HepG2 (cell line): ENCODE measurements around the gene TTBK1. TPM values are rescaled to one million over a fixed set of nuclear protein-coding genes. Genes with fewer than 3 reads are reported as not detected.

Source experiments
- CHCHD3 ChIP-seq: sonication (generic); formaldehyde crosslinking; IDR thresholded peaks from 2 replicates; pipeline ENCODE4 v1.8.0; 2022; ENCODE audit warnings: mild to moderate bottlenecking, missing genetic modification reagents, moderate library complexity
- FOXA1 ChIP-seq, 2 experiments: fragments of 450-650 bp in 1 of 2; sonication (generic) in 1 of 2; formaldehyde crosslinking in 1 of 2; IDR thresholded peaks; 2 replicates each; pipeline versions ENCODE4 v1.4.0 to v1.6.1; 2016 to 2020; ENCODE audit warnings: missing genetic modification reagents in 1 of 2
- GLI4 ChIP-seq: sonication (generic); formaldehyde crosslinking; IDR thresholded peaks from 2 replicates; pipeline ENCODE4 v1.5.1; 2020; ENCODE audit warnings: missing genetic modification reagents, mild to moderate bottlenecking, moderate library complexity, borderline replicate concordance
- GPBP1L1 ChIP-seq: sonication (generic); formaldehyde crosslinking; IDR thresholded peaks from 2 replicates; pipeline ENCODE4 v1.5.0; 2020; ENCODE audit warnings: mild to moderate bottlenecking, missing genetic modification reagents
- HMGA1 ChIP-seq: sonication (generic); formaldehyde crosslinking; conservative IDR thresholded peaks from 2 replicates; pipeline ENCODE4 v1.4.0; 2020; ENCODE audit warnings: missing genetic modification reagents
- KLF12 ChIP-seq: sonication (generic); formaldehyde crosslinking; IDR thresholded peaks from 2 replicates; pipeline ENCODE4 v1.4.0; 2020; ENCODE audit warnings: missing genetic modification reagents, borderline replicate concordance
- PAXIP1 ChIP-seq: sonication (generic); formaldehyde crosslinking; conservative IDR thresholded peaks from 2 replicates; pipeline ENCODE4 v1.4.0; 2020; ENCODE audit warnings: mild to moderate bottlenecking, missing genetic modification reagents, moderate library complexity
- POLR2G ChIP-seq: fragments of 200-400 bp; formaldehyde crosslinking; IDR thresholded peaks from 2 replicates; pipeline ENCODE4 v1.6.1; 2018; ENCODE audit warnings: mild to moderate bottlenecking, low read depth, low read length, moderate library complexity
- TIGD3 ChIP-seq: sonication (generic); formaldehyde crosslinking; IDR thresholded peaks from 2 replicates; pipeline ENCODE4 v1.5.1; 2020; ENCODE audit warnings: mild to moderate bottlenecking, missing genetic modification reagents, borderline replicate concordance
- U2AF1 ChIP-seq: fragments of 200-400 bp; formaldehyde crosslinking; optimal IDR thresholded peaks from 2 replicates; pipeline ENCODE3; 2017; ENCODE audit warnings: mild to moderate bottlenecking, low read depth, low read length
- ZNF552 ChIP-seq: sonication (generic); formaldehyde crosslinking; IDR thresholded peaks from 2 replicates; pipeline ENCODE4 v1.9.0; 2022; ENCODE audit warnings: missing genetic modification reagents, mild to moderate bottlenecking, borderline replicate concordance
- ZNF572 ChIP-seq: sonication (generic); formaldehyde crosslinking; IDR thresholded peaks from 2 replicates; pipeline ENCODE4 v1.5.1; 2020; ENCODE audit warnings: mild to moderate bottlenecking, missing genetic modification reagents
- ZNF619 ChIP-seq: sonication (generic); formaldehyde crosslinking; IDR thresholded peaks from 2 replicates; pipeline ENCODE4 v1.4.0; 2020; ENCODE audit warnings: mild to moderate bottlenecking, missing genetic modification reagents
- polyA plus RNA-seq, 8 experiments: library from polyadenylated mRNA; depleted of rRNA in 3 of 8; stranded (reverse) in 7 of 8; unstranded in 1 of 8; fragments of >200 nt; fragmentation: Illumina TruSeq in 4 of 8; extraction: Trizol in 4 of 8; gene quantifications; 2 replicates each; pipeline versions ENCODE4 v1.2.1 to v1.2.3, GENCODE V29; 2011 to 2016; ENCODE audit warnings: low read depth in 4 of 8, missing spikeins in 1 of 8, mixed read lengths in 1 of 8; ENCODE audit not compliant: insufficient read depth in 1 of 8
- total RNA-seq, 5 experiments: library from RNA; depleted of rRNA; stranded (reverse); fragments of >200 nt; fragmentation: Illumina TruSeq; extraction: Trizol; gene quantifications; 2 replicates each; pipeline ENCODE4 v1.2.3, GENCODE V29; 2016; ENCODE audit warnings: low read depth in 1 of 5
- TF ChIP-seq, protein P1 (sequence below): sonication (generic); formaldehyde crosslinking; IDR thresholded peaks from 2 replicates; pipeline ENCODE4 v1.8.0; 2022; ENCODE audit warnings: mild to moderate bottlenecking, missing genetic modification reagents, borderline replicate concordance
- TF ChIP-seq, protein P2 (sequence below): sonication (generic); formaldehyde crosslinking; IDR thresholded peaks from 2 replicates; pipeline ENCODE4 v1.4.0; 2020; ENCODE audit warnings: mild to moderate bottlenecking, missing genetic modification reagents
- TF ChIP-seq, protein P3 (sequence below): IDR thresholded peaks from 2 replicates; pipeline ENCODE4 v1.6.1; 2012; ENCODE audit warnings: low read depth, low read length, improper control_type of control experiment

The TTBK1 gene
- total and polyA plus RNA-seq, 2 of the 13 experiments (the other 11 are each of a cell fraction or from before 2014, with no cell fraction given): 0.24 to 0.33 TPM

DNA sequence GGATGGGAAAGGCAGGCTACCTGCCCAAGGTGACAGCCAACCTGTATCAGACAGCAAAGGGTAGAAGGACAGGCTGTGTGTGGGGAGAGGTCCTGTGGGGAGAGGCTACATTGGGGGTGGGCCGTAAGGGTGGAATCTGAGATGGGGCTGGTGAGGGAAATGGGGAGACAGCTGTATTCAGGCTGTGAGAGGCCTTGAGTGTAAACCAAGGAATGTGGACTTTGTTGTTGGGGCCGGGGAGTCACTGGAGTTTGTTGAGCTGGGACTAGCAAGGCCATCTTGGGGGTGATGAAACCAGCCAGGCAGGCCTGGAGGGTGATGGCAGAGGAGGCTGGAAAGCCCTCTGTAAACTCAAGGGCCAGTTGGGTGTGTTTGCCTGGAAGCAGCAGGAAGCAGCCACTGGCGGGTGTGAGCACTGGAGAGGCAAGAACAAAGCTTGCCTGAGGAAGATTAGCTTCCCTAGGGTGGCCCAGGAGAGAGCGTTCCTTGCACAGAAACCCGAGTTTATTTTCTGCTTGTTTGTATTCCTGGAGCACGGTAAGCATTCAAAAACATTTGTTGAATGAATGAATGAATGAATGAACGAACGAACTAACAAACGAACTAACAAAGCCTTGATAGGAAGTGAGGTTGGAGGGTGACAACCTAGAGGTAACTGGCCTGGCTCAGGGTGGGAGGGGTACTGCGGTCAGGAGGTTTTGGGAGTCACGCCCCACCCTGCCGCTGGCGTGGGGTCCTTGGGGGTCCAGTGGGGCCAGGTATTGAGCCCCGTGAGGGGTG is 18.9 kb downstream of the TTBK1 start (continued):
- TF ChIP-seq PAXIP1 (CRISPR knock-in tag) (peak; percentile 63), ZNF619 (CRISPR knock-in tag) (peak; percentile 59; the same call in 1 of the 2 replicates), HMGA1 (CRISPR knock-in tag) (no peak), POLR2G (no peak), KLF12 (CRISPR knock-in tag) (no peak), CHCHD3 (CRISPR knock-in tag) (no peak), TIGD3 (no peak), ZNF552 (no peak), GPBP1L1 (CRISPR knock-in tag) (no peak), FOXA1 (IDR thresholded peaks at IDR 0.05) (no peak), FOXA1 (CRISPR knock-in tag; IDR thresholded peaks at IDR 0.05) (peak; percentile 47; the same call in 1 of the 2 replicates), GLI4 (no peak), U2AF1 (no peak), ZNF572 (CRISPR knock-in tag) (no peak)
- TF ChIP-seq, protein P1, sequence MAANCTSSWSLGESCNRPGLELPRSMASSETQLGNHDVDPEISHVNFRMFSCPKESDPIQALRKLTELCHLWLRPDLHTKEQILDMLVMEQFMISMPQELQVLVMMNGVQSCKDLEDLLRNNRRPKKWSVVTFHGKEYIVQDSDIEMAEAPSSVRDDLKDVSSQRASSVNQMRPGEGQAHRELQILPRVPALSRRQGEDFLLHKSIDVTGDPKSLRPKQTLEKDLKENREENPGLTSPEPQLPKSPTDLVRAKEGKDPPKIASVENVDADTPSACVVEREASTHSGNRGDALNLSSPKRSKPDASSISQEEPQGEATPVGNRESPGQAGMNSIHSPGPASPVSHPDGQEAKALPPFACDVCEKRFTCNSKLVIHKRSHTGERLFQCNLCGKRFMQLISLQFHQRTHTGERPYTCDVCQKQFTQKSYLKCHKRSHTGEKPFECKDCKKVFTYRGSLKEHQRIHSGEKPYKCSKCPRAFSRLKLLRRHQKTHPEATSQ (CRISPR knock-in tag): no peak
- TF ChIP-seq, protein P2, sequence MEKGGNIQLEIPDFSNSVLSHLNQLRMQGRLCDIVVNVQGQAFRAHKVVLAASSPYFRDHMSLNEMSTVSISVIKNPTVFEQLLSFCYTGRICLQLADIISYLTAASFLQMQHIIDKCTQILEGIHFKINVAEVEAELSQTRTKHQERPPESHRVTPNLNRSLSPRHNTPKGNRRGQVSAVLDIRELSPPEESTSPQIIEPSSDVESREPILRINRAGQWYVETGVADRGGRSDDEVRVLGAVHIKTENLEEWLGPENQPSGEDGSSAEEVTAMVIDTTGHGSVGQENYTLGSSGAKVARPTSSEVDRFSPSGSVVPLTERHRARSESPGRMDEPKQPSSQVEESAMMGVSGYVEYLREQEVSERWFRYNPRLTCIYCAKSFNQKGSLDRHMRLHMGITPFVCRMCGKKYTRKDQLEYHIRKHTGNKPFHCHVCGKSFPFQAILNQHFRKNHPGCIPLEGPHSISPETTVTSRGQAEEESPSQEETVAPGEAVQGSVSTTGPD (CRISPR knock-in tag): no peak
- TF ChIP-seq, protein P3, sequence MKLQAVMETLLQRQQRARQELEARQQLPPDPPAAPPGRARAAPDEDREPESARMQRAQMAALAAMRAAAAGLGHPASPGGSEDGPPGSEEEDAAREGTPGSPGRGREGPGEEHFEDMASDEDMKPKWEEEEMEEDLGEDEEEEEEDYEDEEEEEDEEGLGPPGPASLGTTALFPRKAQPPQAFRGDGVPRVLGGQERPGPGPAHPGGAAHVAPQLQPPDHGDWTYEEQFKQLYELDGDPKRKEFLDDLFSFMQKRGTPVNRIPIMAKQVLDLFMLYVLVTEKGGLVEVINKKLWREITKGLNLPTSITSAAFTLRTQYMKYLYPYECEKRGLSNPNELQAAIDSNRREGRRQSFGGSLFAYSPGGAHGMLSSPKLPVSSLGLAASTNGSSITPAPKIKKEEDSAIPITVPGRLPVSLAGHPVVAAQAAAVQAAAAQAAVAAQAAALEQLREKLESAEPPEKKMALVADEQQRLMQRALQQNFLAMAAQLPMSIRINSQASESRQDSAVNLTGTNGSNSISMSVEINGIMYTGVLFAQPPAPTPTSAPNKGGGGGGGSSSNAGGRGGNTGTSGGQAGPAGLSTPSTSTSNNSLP: no peak
